ENCODE results near the gene BBS4.

Gene BBS4

GRCh38 chr15:72764656-72765055 is 78.6 kb downstream of the BBS4 start:
- DNase-seq (ENCODE audit: low spot score) = no peak

- no peak for DNase-seq (ENCODE audit: low spot score)
Observed at GRCh38 chr15:72766025-72766424, 80.0 kb downstream of the BBS4 start.

GRCh38 chr15:72766780-72767179 is 80.8 kb downstream of the BBS4 start:
- no peak for DNase-seq (ENCODE audit: low spot score)

GRCh38 chr15:72770673-72771328 is 84.8 kb downstream of the BBS4 start:
- DNase-seq (ENCODE audit: low spot score) = no peak

- no peak for DNase-seq (ENCODE audit: low spot score)
Observed at GRCh38 chr15:72771329-72771725, 85.3 kb downstream of the BBS4 start.

- no peak for DNase-seq (ENCODE audit: low spot score)
Observed at GRCh38 chr15:72774696-72775383, 88.8 kb downstream of the BBS4 start.

- no peak for DNase-seq (ENCODE audit: low spot score)
Observed at GRCh38 chr15:72778796-72779195, 92.8 kb downstream of the BBS4 start.

- no peak for DNase-seq (ENCODE audit: low spot score)
Observed at GRCh38 chr15:72781631-72782030, 95.6 kb downstream of the BBS4 start.

GRCh38 chr15:72782274-72783003 is 96.4 kb downstream of the BBS4 start:
- DNase-seq (ENCODE audit: low spot score) = no peak

- peak; percentile 36 for DNase-seq (ENCODE audit: low spot score)
Observed at GRCh38 chr15:72783004-72783639, 97.1 kb downstream of the BBS4 start.

- peak; percentile 94 for DNase-seq (ENCODE audit: low spot score)
Observed at GRCh38 chr15:72783640-72784455, 97.8 kb downstream of the BBS4 start, which contains the start of gene ADPGK. ADPGK (minus strand) TSS chr15:72783758; CDS start chr15:72783691, 67 bp downstream.

GRCh38 chr15:72784456-72784876 is 98.5 kb downstream of the BBS4 start:
- no peak for DNase-seq (ENCODE audit: low spot score)

- DNase-seq (ENCODE audit: low spot score) = peak; percentile 81
Observed at GRCh38 chr15:72785432-72785831, 99.4 kb downstream of the BBS4 start.

GRCh38 chr15:72785841-72786240 is 99.8 kb downstream of the BBS4 start:
- DNase-seq (ENCODE audit: low spot score) = no peak

GRCh38 chr15:72786242-72786641 is 100.2 kb downstream of the BBS4 start:
- no peak for DNase-seq (ENCODE audit: low spot score)

- DNase-seq (ENCODE audit: low spot score) = no peak
Observed at GRCh38 chr15:72786676-72787345, 100.8 kb downstream of the BBS4 start.

GRCh38 chr15:72787526-72787925 is 101.5 kb downstream of the BBS4 start:
- DNase-seq (ENCODE audit: low spot score) = no peak
